SU-DHL-6 (cell line): ENCODE data around the gene ITSN2.
"Not testable (repeated sequence)": the region's sequence is repeated elsewhere in the genome, so short reads cannot be mapped to it uniquely, and the experiment has no call there.

ENCODE experiments used
- CTCF ChIP-seq: fragments of 200-600 bp; sonication (generic); IDR thresholded peaks from one replicate; pipeline ENCODE4 v1.5.1; 2017; ENCODE audit warnings: antibody characterized with exemption, mild to moderate bottlenecking, low read length, moderate library complexity; ENCODE audit not compliant: insufficient read depth, poor library complexity, severe bottlenecking
- EZH2phosphoT487 ChIP-seq: fragments of 200-600 bp; sonication (generic), shearing (Covaris generic); conservative IDR thresholded peaks from 2 replicates; pipeline ENCODE4 v1.6.1; 2018; ENCODE audit warnings: mild to moderate bottlenecking, antibody characterized with exemption, low read length, moderate library complexity, mixed read lengths

DNA sequence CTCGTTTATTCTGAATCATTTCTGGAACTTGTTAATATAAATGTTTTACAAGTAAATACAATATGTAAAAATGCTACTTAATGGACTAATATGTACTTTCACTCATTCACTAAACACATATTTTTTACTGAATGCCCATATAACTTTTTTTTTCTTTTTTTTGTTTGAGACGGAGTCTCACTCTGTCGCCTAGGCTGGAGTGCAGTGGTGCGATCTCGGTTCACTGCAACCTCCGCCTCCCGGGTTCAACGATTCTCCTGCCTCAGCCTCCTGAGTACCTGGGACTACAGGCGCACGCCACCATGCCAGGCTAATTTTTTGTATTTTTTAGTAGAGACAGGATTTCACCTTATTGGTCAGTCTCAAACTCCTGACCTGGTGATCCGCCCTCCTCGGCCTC is 2.6 kb downstream of the ITSN2 start:
- not testable (repeated sequence) for TF ChIP-seq CTCF, EZH2phosphoT487
